ENCODE data around the gene LGI4. TPM values are rescaled to one million over a fixed set of nuclear protein-coding genes. Genes with fewer than 3 reads are reported as not detected.
A peak's percentile ranks its signal among the peaks of the same experiment; 100 is the strongest.

LGI4 gene
- total RNA-seq, 1 donor from 2014 or later = 0.10 TPM

DNA sequence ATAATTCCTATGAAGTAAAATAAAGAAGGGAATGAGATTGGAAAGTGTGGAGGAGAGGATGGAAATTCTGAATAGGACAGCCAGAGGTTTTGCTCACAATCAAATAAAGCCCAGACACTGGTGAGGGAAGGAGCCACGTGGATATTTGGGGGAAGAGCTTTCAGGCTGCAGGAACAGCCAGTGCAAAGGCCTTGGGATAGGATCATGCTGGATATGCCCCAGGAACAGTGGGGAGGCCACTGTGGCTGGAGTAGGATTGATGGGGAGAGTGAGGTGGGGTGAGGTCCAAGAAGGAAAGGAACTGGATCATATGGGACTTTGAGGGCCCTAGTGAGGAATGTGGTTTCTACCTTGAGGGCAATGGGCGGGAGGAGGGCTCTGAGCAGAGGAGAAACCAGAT, 15.6 kb upstream of the LGI4 start:
- TF ChIP-seq, protein P1, sequence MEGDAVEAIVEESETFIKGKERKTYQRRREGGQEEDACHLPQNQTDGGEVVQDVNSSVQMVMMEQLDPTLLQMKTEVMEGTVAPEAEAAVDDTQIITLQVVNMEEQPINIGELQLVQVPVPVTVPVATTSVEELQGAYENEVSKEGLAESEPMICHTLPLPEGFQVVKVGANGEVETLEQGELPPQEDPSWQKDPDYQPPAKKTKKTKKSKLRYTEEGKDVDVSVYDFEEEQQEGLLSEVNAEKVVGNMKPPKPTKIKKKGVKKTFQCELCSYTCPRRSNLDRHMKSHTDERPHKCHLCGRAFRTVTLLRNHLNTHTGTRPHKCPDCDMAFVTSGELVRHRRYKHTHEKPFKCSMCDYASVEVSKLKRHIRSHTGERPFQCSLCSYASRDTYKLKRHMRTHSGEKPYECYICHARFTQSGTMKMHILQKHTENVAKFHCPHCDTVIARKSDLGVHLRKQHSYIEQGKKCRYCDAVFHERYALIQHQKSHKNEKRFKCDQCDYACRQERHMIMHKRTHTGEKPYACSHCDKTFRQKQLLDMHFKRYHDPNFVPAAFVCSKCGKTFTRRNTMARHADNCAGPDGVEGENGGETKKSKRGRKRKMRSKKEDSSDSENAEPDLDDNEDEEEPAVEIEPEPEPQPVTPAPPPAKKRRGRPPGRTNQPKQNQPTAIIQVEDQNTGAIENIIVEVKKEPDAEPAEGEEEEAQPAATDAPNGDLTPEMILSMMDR (IDR thresholded peaks at IDR 0.05; ENCODE audit: unreplicated experiment) = no peak
- no peak for DNase-seq (ENCODE audit: low spot score)
- Mint-ChIP-seq H3K9me3 (ENCODE audit: unreplicated experiment) (no peaks in the 10 kb centered on the region), H3K27ac (ENCODE audit: unreplicated experiment) (no peak overlapping the region), H3K27me3 (ENCODE audit: unreplicated experiment) (peaks cover 14% of the 10 kb centered on the region), H3K4me3 (ENCODE audit: unreplicated experiment) (peak overlapping the region; percentile 3), H3K36me3 (ENCODE audit: low read depth, unreplicated experiment) (peaks cover 7% of the 10 kb centered on the region), H3K4me1 (ENCODE audit: unreplicated experiment) (peaks cover 17% of the 10 kb centered on the region)

DNA sequence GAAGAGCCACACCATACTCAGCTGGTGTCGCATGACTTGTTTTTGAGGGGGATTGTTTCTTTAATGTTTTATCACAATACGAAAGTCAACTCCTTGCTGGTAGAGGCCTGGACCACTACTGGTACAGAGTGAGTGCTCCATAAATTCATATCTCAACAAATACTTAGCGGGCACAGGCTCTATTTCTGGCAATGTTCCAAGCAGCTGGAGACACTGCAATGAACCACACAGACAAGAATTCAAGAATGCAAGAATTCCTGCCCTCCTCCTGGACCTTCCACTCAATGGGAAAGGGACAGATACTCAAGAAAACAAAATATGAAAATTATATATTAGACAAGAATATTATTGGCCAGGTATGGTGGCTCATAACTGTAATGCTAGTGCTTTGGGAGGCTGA, 14.6 kb upstream of the LGI4 start:
- DNase-seq (ENCODE audit: low spot score) = no peak
- no peak overlapping the region for H3K27ac Mint-ChIP-seq (ENCODE audit: unreplicated experiment)
- peaks cover 15% of the 10 kb centered on the region for H3K4me1 Mint-ChIP-seq (ENCODE audit: unreplicated experiment)
- H3K4me3 Mint-ChIP-seq (ENCODE audit: unreplicated experiment) = no peak overlapping the region
- no peaks in the 10 kb centered on the region for H3K9me3 Mint-ChIP-seq (ENCODE audit: unreplicated experiment)
- peaks cover 17% of the 10 kb centered on the region for H3K27me3 Mint-ChIP-seq (ENCODE audit: unreplicated experiment)
- peaks cover 7% of the 10 kb centered on the region for H3K36me3 Mint-ChIP-seq (ENCODE audit: low read depth, unreplicated experiment)
- TF ChIP-seq, protein P1 (IDR thresholded peaks at IDR 0.05; ENCODE audit: unreplicated experiment) = no peak

DNA sequence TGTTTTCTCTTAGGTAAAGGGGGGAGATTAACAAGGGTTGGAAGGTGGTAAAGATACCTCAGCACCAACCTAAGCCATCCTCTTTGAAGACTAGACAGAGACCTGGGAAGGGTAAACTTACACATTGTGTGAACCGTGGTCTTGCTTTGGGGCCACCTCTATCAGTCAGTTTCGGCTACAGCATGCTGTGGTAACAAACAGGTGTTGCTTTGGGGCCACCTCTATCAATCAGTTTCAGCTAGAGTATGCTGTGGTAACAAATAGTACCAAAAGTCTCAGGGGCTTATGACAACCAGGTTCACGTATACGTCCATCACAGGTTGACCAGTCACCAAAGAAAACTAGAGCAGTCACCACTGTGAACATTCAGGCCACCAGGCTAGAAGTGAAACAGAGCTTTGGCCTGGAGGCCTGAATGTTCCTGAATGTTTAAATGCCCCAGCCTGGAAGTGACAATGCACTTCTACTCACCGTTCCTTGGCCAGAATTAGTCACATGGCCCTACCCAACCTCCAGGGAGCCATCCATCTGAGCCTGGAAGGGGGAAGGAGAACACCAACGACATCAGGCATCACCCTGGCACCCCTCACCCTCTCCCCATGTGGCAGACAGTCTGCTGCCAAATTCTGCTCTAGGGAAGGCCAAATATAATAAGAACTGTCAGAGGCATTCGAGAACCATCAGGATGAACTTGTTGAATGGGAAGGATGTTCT, 12.0 kb upstream of the LGI4 start:
- no peaks in the 10 kb centered on the region for H3K9me3 Mint-ChIP-seq (ENCODE audit: unreplicated experiment)
- TF ChIP-seq, protein P1 (IDR thresholded peaks at IDR 0.05; ENCODE audit: unreplicated experiment) = no peak
- H3K36me3 Mint-ChIP-seq (ENCODE audit: low read depth, unreplicated experiment) = peaks cover 7% of the 10 kb centered on the region
- H3K4me1 Mint-ChIP-seq (ENCODE audit: unreplicated experiment) = peaks cover 2% of the 10 kb centered on the region
- no peak overlapping the region for H3K27ac Mint-ChIP-seq (ENCODE audit: unreplicated experiment)
- H3K27me3 Mint-ChIP-seq (ENCODE audit: unreplicated experiment) = peaks cover 11% of the 10 kb centered on the region
- no peak for DNase-seq (ENCODE audit: low spot score)
- H3K4me3 Mint-ChIP-seq (ENCODE audit: unreplicated experiment) = no peak overlapping the region

DNA sequence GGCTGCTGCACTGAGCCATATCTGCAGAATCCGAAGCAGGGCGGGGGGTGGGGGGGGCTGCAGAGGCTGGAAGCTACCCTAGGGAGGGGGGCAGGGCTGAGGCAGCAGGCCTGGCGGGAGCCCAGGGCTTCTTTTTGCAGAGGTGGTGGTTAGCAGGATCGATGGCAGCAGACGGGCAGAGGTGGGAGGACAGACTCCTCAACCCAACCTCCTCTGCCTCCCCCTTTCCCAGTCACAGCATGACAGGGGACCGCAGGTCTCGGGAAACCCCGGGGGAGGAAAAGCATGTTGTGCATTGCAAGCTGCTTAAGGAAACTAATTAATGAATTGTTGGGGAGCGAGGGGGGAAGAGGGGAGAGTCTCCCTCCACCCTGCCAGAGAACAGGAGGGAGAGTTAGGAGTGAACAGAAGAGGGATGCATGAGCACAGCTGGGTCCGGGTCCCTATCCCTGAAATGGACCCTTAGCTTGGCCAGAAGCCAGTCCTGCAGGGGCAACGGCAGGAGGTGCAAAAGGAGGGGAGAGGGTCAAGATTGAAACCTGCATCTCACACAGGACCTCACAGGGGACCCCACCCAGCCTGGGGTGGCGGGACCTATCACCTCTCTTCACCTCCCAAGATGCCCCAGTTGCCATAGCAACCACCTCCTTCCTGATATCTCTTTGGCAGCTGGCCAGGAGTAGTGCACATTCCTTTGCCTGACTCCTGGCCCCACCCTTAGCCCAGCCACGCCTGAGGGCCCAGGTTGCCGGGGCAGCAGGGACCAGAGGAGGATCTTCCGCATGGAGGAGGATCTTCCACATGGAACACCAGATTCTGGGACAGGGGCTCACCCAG, 10.0 kb upstream of the LGI4 start:
- H3K36me3 Mint-ChIP-seq (ENCODE audit: low read depth, unreplicated experiment) = no peaks in the 10 kb centered on the region

More for the DNA sequence above, 10.0 kb upstream of the LGI4 start:
- peak; percentile 14 for DNase-seq (ENCODE audit: low spot score)
- TF ChIP-seq, protein P1 (IDR thresholded peaks at IDR 0.05; ENCODE audit: unreplicated experiment) = no peak
- Mint-ChIP-seq H3K27me3 (ENCODE audit: unreplicated experiment) (peaks cover 9% of the 10 kb centered on the region), H3K9me3 (ENCODE audit: unreplicated experiment) (no peaks in the 10 kb centered on the region), H3K4me3 (ENCODE audit: unreplicated experiment) (no peak overlapping the region), H3K27ac (ENCODE audit: unreplicated experiment) (no peak overlapping the region), H3K4me1 (ENCODE audit: unreplicated experiment) (peaks cover 5% of the 10 kb centered on the region)
